Small intestine (tissue), 7 donors: ENCODE results near the gene ZC3H7A. TPM values are rescaled to one million over a fixed set of nuclear protein-coding genes. Genes with fewer than 3 reads are reported as not detected.

Experiments
- DNase-seq, 2 donors: peaks; one replicate each; pipeline versions ENCODE4 v3.0.0 to v3.0.0-alpha.2; 2013
- FAIRE-seq: peaks from 2 replicates; lab custom pipeline; 2012; peaks lifted over from hg19 to GRCh38; lab: Jason Lieb, UNC
- H3K27ac ChIP-seq, 3 donors: one replicate each; pipeline ENCODE4 v1.5.1; 2013; ENCODE audit warnings: low read length in 2 of 3, mild to moderate bottlenecking in 2 of 3, control low read depth in 1 of 3, inconsistent platforms in 1 of 3, low read depth in 1 of 3, moderate library complexity in 1 of 3
- H3K27me3 ChIP-seq, 3 donors: one replicate each; pipeline ENCODE4 v1.6.1; 2013; ENCODE audit warnings: low read length in 3 of 3, inconsistent platforms in 1 of 3; ENCODE audit not compliant: control insufficient read depth in 3 of 3, insufficient read depth in 3 of 3
- H3K36me3 ChIP-seq, 3 donors: one replicate each; pipeline ENCODE4 v1.6.1; 2013; ENCODE audit warnings: low read length in 3 of 3, inconsistent platforms in 1 of 3, low read depth in 1 of 3, mild to moderate bottlenecking in 1 of 3, moderate library complexity in 1 of 3; ENCODE audit not compliant: control insufficient read depth in 3 of 3, insufficient read depth in 2 of 3
- H3K4me1 ChIP-seq, 3 donors: one replicate each; pipeline ENCODE4 v1.6.1; 2013; ENCODE audit warnings: low read length in 2 of 3, inconsistent platforms in 1 of 3, low read depth in 1 of 3, mild to moderate bottlenecking in 1 of 3, moderate library complexity in 1 of 3; ENCODE audit not compliant: control insufficient read depth in 3 of 3, insufficient read depth in 2 of 3
- H3K4me3 ChIP-seq, 3 donors: one replicate each; pipeline ENCODE4 v1.5.1; 2013; ENCODE audit warnings: low read length in 3 of 3, control low read depth in 1 of 3, inconsistent platforms in 1 of 3, low read depth in 1 of 3, mild to moderate bottlenecking in 1 of 3, moderate library complexity in 1 of 3
- H3K9me3 ChIP-seq, 2 donors: one replicate each; pipeline ENCODE4 v1.6.1; 2013; ENCODE audit warnings: low read depth in 1 of 2, low read length in 1 of 2; ENCODE audit not compliant: control insufficient read depth in 2 of 2, insufficient read depth in 1 of 2
- WGBS, 3 donors: extraction: QIAGEN DNeasy Blood & Tissue Kit; methylation state at CpG; one replicate each; pipeline ENCODE4 v1.1.7; 2013; 5-methylcytosine and 5-hydroxymethylcytosine counted together
- polyA plus RNA-seq, 4 donors: library from polyadenylated mRNA; stranded (reverse) in 3 of 4; unstranded in 1 of 4; fragments of 200-250 nt in 3 of 4; fragments of 120-200 nt in 1 of 4; gene quantifications; one replicate each; pipeline versions ENCODE4 v1.2.1 to v1.2.3, GENCODE V29; 2013
- donor health status: healthy with polysubstance abuse.
- donor health status: control.
- donor health status: control.
- donor health status: Bipolar disorder and iron deficiency.
- donor health status: healthy.

ZC3H7A gene
- polyA plus RNA-seq, 4 donors, result 21.2 to 51.7 (median 36.9) TPM

- DNase-seq (no peak), FAIRE-seq (no peak)
- Histone ChIP-seq H3K27ac (no peak overlapping the region), H3K27me3 (no peaks in the 10 kb centered on the region), H3K36me3 (peaks cover 0 to 6% (median 0%) of the 10 kb centered on the region in 3 donors), H3K9me3 (no peaks in the 10 kb centered on the region), H3K4me1 (peaks cover 0 to 19% (median 8%) of the 10 kb centered on the region in 3 donors), H3K4me3 (no peak overlapping the region)
- WGBS, 3 donors, result 92 to 99% (median 97%) methylated on average over 10 of the region's 10 CpGs
These were observed 1.9 kb upstream of the ZC3H7A start for GRCh38 chr16:11799017-11799381.

- H3K9me3 ChIP-seq, result no peaks in the 10 kb centered on the region
- 2 to 5% (median 3%) methylated on average over 7 of the region's 7 CpGs for WGBS, 3 donors
- no peak for FAIRE-seq
- peak in 1 of 2 donors; percentile 37 for DNase-seq
- H3K36me3 ChIP-seq, result peaks cover 0 to 9% (median 0%) of the 10 kb centered on the region in 3 donors
- H3K4me3 ChIP-seq, result peak overlapping the region; percentile 47 to 80 (median 73)
- H3K4me1 ChIP-seq, result peaks cover 4 to 29% (median 18%) of the 10 kb centered on the region in 3 donors
- peak overlapping the region; percentile 79 to 99 (median 95) for H3K27ac ChIP-seq
- H3K27me3 ChIP-seq, result no peaks in the 10 kb centered on the region
These were observed 870 bp upstream of the ZC3H7A start for GRCh38 chr16:11797957-11798299.

DNA sequence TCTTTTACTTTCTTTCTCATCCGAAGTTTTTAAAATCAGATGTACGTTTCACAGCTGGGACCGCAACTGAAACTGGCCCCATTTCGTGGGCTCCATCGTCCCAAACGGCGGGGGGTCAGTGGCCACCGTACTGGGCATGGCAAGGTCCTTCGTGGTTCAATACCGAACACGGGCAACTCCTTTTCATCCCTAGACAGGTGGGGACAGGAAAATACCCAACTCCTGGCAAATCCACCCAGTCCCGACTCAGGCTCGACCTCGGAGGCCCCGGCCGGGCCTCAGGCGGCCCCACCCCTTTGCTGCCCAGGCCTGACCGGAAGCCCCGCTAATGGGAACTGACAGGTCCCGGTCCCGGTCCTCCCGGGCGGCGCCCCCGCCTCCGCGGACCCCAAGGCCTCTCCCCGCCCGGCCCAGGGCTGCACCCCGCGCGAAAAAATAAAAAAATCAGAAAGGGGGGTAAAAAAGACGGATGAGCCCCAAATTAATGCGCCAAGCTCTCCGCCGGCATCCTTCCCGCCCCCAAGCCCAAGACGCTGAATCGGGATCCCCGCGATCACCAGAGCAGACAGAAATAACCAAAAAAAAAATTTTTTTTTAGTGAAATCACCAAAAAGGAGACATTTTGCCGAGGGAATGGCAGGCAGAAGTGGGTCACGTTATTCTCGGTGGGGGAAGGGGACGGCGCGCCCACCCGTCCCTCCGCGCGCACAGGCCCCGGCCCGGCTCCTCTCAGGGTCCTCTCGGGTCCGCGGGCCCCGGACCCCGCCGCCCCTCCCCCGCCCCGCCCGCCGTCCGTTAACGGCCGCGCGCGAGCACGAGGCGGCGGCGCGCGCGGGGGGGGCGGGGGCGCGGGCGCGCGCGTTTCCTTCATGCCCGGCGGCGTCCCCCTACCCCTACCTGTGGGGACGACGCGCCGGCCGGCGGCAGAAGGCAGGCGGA lies 562 bp downstream of the ZC3H7A start:
- Histone ChIP-seq H3K36me3 (peaks cover 0 to 9% (median 0%) of the 10 kb centered on the region in 3 donors), H3K27me3 (no peaks in the 10 kb centered on the region), H3K9me3 (no peaks in the 10 kb centered on the region), H3K27ac (peak overlapping the region; percentile 77 to 99 (median 86)), H3K4me1 (peaks cover 7 to 36% (median 33%) of the 10 kb centered on the region in 3 donors), H3K4me3 (peak overlapping the region; percentile 73 to 97 (median 81))
- DNase-seq (peak; percentile 45 to 66), FAIRE-seq (no peak)
- WGBS, 3 donors, result 0 to 1% (median 0%) methylated on average over 52 to 93 of the region's 93 CpGs

GRCh38 chr16:11795887-11796226 lies 1.2 kb downstream of the ZC3H7A start:
- H3K36me3 ChIP-seq, result peaks cover 0 to 9% (median 0%) of the 10 kb centered on the region in 3 donors
- H3K27ac ChIP-seq, result peak overlapping the region; percentile 34 to 99 (median 86)
- no peaks in the 10 kb centered on the region for H3K27me3 ChIP-seq
- DNase-seq (no peak), FAIRE-seq (no peak)
- 22 to 52% (median 31%) methylated on average over 8 of the region's 8 CpGs for WGBS, 3 donors
- H3K9me3 ChIP-seq, result no peaks in the 10 kb centered on the region
- peaks cover 7 to 39% (median 38%) of the 10 kb centered on the region in 3 donors for H3K4me1 ChIP-seq
- peak overlapping the region in 2 of 3 donors; percentile 73 to 97 for H3K4me3 ChIP-seq

DNA sequence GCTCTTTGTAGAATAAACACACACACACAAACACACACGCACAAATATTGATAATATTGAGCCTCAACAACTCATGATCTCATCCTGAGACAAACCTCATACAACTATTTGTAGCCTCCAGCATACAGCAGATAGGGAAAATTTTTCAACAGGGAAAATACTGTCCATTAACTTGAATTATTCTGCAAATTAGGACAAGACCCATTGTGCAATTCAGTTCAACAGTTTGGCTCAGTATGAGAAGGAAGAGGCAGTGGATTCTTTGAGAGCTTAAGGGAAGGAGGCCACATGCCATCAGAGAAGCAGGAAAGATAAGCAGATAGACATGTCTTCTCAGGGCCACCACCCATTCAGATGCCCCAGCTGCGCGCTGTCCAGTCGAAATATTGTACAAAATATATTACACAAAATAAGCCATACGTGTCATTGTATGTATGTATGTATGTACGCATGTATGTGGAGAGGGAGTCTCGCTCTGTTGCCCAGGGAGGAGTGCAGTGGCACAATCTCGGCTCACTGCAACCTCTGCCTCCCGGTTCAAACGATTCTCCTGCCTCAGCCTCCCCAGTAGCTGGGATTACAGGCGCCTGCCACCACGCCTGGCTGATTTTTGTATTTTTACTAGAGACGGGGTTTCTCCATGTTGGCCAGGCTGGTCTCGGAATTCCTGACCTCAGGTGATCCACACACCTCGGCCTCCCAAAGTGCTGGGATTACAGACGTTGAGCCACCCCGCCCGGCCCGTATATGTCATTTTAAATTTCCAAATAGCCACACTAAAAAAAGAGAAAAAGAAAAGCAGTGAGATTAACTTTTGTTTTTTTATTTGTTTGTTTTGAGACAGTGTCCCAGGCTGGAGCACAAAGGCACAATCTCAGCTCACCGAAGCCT lies 1.8 kb downstream of the ZC3H7A start:
- Histone ChIP-seq H3K4me1 (peaks cover 7 to 39% (median 39%) of the 10 kb centered on the region in 3 donors), H3K27me3 (no peaks in the 10 kb centered on the region), H3K27ac (peak overlapping the region in 2 of 3 donors; percentile 34 to 99), H3K9me3 (no peaks in the 10 kb centered on the region), H3K36me3 (peaks cover 0 to 13% (median 0%) of the 10 kb centered on the region in 3 donors), H3K4me3 (peak overlapping the region in 2 of 3 donors; percentile 73 to 97)
- DNase-seq (no peak), FAIRE-seq (no peak)
- 64 to 80% (median 72%) methylated on average over 20 of the region's 20 CpGs for WGBS, 3 donors

DNA sequence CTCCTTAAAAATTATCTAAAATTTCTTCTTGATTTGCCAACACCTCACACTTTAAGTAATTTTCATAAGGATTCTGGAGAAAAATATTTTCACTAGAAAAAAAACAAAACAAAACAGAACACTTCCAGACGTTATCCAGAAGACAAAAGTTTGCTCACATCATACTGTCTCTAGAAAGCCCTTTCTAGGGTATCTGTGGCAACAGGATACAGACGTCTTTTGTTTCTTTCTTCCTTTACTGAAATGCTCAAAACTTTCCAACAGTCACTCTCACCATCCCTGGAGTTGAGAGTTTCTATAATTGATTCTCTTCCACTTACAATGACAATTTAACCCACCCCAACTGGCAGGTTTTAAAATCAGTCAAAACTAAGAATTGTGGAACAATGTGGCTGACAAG lies 2.6 kb downstream of the ZC3H7A start:
- Histone ChIP-seq H3K4me1 (peaks cover 7 to 39% (median 32%) of the 10 kb centered on the region in 3 donors), H3K27ac (no peak overlapping the region)
- WGBS, 3 donors, result 15 to 30% (median 24%) methylated on average over 2 of the region's 2 CpGs

GRCh38 chr16:11793840-11794239 lies 3.2 kb downstream of the ZC3H7A start:
- Histone ChIP-seq H3K4me3 (no peak overlapping the region), H3K27ac (peak overlapping the region in 2 of 3 donors; percentile 71 to 81), H3K36me3 (peaks cover 0 to 13% (median 3%) of the 10 kb centered on the region in 3 donors), H3K27me3 (no peaks in the 10 kb centered on the region), H3K9me3 (no peaks in the 10 kb centered on the region), H3K4me1 (peaks cover 7 to 39% (median 28%) of the 10 kb centered on the region in 3 donors)
- no peak for FAIRE-seq
- 49 to 60% (median 52%) methylated on average over 7 of the region's 7 CpGs for WGBS, 3 donors
- DNase-seq, result peak; percentile 47 to 66

More for the DNA sequence above, 2.6 kb downstream of the ZC3H7A start:
- Histone ChIP-seq H3K4me3 (no peak overlapping the region), H3K27me3 (no peaks in the 10 kb centered on the region), H3K9me3 (no peaks in the 10 kb centered on the region), H3K36me3 (peaks cover 0 to 13% (median 2%) of the 10 kb centered on the region in 3 donors)
- no peak for FAIRE-seq
- DNase-seq, result no peak
